Measurements from ENCODE around the gene C16orf78.
A peak's percentile ranks its signal among the peaks of the same experiment; 100 is the strongest.

Gene C16orf78

DNA sequence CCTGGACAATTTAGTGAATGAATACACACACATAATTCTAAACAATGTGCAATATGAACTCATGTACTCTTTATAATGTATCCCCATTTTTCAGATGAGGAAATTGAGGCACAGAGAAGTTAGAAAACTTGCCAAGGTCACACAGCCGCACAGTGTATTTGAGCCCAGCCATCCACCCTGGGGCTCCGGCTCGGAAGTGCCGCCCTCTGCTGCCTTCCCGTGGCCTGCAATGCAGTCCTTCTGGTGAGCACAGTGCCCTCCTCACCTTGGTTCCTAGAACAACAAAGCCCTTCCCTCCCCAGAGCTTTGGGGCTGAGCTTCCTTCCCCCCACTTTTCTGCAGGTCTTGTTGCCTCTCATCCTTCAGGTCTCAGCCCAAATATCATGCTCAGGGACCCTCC lies 63.7 kb downstream of the C16orf78 start:
- DNase-seq, result no peak

DNA sequence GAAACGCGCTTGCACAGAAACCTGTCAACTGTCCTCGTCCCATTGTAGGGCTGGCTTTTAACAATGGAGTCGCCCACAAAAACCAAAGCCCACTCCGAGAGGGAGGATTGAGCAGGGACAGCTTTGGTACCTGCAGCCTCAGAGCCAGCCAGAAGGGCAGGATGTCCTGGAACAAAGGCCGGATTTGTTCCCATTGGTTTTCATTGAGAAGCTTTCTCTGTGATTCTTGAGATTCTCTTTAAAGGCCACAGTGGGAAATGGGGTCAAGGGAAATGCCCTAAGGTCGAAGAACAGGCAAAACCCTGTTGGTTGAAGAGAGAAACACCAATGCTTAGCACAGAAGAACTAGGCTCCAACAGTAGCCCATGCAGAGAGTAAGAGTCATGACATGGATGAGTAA lies 65.4 kb downstream of the C16orf78 start:
- DNase-seq, result no peak

DNA sequence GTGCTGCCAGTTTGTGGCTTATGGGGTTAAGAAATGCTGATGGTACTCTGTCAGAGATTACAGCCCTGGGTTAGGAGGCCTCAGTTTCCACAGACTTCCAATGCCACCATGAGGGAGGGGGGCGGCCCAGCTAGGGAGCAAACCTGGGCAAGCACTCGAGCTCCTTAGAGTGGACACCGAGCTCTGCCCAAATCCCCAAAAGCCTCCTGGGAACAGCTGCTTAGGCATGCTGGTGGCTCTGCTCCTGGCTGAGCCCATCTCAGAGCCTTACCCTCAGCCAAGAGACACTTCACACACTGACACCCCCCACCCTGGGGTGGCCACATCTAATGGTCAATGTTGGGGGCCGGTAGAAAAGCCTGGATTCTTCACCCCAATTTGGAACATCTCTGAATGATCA lies 66.1 kb downstream of the C16orf78 start:
- no peak for DNase-seq

DNA sequence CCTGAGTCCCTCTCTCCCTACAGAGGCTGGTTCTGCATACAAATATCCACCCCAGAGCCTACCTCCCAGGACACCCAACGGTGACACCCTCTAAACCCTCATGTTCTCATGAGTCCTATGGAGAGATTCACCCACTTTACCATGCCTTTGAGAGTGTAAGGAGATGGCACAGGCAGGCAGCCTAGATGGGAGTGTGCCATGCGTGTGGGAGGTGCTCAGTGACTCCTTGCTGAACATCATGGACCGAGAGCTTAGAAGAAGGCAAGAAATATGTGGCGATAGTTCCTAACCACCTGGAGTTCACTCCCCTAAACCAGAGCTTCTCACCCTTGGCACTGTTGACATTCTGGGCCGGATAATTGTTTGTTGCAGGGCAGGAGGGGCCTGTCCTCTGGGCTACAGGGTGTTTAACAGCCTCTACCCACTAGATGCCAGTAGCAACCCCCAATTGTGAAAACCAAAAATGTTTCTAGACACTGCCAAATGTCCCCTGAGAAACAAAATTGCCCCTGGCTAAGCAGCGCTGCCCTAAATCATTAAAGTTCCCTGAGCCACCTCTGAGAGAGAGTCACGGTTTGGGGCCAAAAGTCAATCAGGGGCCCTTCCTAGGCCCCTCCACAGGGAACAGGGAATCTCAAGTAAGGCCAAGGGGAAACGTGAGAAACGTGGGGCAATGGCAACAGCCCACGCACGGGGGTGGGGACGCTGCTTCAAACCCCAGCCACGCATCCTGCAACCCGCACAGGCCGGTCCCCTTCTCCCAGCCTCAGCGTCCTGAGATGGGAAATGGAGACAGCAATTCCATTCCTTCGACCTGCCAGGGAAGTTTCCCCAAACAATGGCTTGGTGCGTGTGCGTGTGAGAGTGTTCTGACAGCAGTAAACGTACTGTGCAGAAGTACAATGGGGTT lies 66.8 kb downstream of the C16orf78 start:
- peak; percentile 62 to 74 for DNase-seq

DNA sequence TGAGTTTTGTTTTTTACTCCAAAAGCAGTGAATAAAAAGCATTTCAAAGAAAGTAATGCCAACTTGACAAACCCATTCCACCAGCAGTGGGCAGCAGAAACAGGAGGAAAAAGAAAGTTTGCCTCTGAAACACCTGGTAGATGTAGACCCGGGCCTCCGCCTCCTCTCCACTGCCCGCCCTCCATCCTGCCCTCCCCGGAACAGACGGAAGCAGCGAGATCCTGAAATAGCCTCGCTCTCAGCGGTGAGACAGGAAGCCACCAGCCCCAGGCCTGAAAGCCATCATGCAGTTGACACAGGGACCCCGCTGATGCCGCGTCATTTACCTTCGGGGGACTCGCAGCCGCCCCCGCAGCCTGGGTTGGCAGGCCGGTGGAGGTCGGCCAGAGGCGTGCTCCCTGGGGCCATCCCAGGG lies 67.8 kb downstream of the C16orf78 start:
- DNase-seq, result peak; percentile 85 to 90

DNA sequence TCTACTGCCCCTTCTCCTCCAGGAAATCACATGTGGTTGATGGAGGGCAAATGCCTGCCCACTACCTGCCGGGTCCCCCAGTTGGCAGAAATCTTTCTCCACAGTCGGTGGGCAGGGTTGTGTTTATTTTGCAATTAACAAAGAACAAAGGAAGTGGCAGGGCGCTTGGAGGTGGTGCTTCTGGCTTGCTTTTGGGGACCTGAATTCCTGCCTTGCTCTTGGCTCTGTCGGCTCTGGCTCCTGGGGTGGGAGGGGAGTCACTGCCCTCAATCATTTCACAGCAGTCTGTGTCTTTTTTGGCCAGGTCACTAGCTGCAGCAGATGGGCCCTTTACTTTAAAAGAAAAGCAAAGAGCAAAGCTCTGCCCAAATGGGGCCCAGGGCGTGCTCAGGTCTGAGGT lies 69.2 kb downstream of the C16orf78 start:
- no peak for DNase-seq

DNA sequence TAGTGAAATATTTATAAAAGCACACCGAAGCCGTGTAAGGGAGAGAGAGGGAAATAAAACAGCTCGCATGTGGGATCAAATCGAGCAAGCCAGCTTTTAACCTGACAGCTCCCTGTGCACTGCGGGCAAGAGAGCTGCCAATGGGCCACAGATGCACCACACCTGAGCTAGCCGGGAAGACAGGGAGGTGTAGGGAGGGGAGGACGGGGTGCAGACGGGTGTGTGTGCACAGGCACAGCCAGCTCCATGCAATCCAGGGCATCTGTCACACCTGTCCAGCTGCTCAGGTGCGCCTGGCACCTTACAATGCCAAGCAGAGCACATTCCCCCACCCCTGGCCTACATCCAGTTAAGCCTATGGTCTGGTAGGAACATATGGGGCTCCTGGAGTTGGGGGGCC lies 70.0 kb downstream of the C16orf78 start:
- no peak for DNase-seq

DNA sequence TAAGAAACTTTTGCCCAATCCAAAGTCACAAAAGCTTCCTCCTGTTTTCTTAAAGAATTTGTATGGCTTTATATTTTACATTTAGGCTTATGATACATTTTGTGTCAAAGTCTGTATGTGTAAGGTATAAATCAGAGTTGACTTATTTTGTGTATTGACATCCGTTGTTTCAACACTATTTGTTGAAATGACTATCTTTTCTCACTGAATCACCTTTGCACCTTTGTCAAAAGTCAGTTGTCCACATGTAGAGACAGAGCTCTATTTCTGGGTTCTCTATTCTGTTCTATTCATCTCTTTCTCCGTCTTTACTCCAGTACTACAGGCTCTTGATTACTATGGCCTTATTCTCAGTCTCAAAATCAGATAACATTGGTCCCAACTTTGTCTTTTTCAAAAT lies 73.2 kb downstream of the C16orf78 start:
- no peak for DNase-seq
